Neural cell (in vitro differentiated cells): ENCODE data around the gene GLI3.

ENCODE experiments used
- CTCF ChIP-seq: fragments of 450-650 bp; IDR thresholded peaks from 2 replicates; pipeline ENCODE4 v1.5.1; 2014; ENCODE audit warnings: antibody characterized with exemption, mild to moderate bottlenecking, moderate library complexity; ENCODE audit not compliant: poor library complexity, severe bottlenecking
- EP300 ChIP-seq: fragments of 450-650 bp; conservative IDR thresholded peaks from 2 replicates; pipeline ENCODE4 v1.6.1; 2014; ENCODE audit warnings: antibody characterized with exemption, mild to moderate bottlenecking, moderate library complexity; ENCODE audit not compliant: poor library complexity, severe bottlenecking
- EZH2 ChIP-seq: fragments of 200-600, 300-800 bp; shearing (Covaris generic), sonication (generic); IDR thresholded peaks from 2 replicates; pipeline ENCODE4 v1.6.1; 2014; ENCODE audit warnings: antibody characterized with exemption, low read length, borderline replicate concordance, mild to moderate bottlenecking; ENCODE audit not compliant: insufficient read depth, poor library complexity, severe bottlenecking
- MXI1 ChIP-seq: fragments of 450-650 bp; conservative IDR thresholded peaks from 2 replicates; pipeline ENCODE4 v1.6.1; 2014; ENCODE audit warnings: antibody characterized with exemption, mild to moderate bottlenecking; ENCODE audit not compliant: poor library complexity, severe bottlenecking
- POLR2AphosphoS5 ChIP-seq: IDR thresholded peaks from 2 replicates; pipeline ENCODE4 v1.6.1; 2012
- RAD21 ChIP-seq: fragments of 450-650 bp; conservative IDR thresholded peaks from 2 replicates; pipeline ENCODE4 v1.6.1; 2014; ENCODE audit warnings: antibody characterized with exemption, mild to moderate bottlenecking, moderate library complexity
- REST ChIP-seq: IDR thresholded peaks from 2 replicates; pipeline ENCODE4 v1.6.1; 2012; ENCODE audit warnings: borderline replicate concordance
- SMC3 ChIP-seq: fragments of 450-650 bp; conservative IDR thresholded peaks from 2 replicates; pipeline ENCODE4 v1.6.1; 2014; ENCODE audit warnings: antibody characterized with exemption, mild to moderate bottlenecking, moderate library complexity; ENCODE audit not compliant: poor library complexity
- TAF1 ChIP-seq: IDR thresholded peaks from 2 replicates; pipeline ENCODE4 v1.6.1; 2012; ENCODE audit warnings: low read depth

GRCh38 chr7:42033480-42033879 lies 203.5 kb downstream of the GLI3 start:
- TF ChIP-seq CTCF (no peak), POLR2AphosphoS5 (no peak), EP300 (no peak), MXI1 (no peak), REST (no peak), EZH2 (no peak), RAD21 (no peak), TAF1 (no peak), SMC3 (no peak)
